GM12864 (cell line): ENCODE measurements around the gene WDR3.
A peak's percentile ranks its signal among the peaks of the same experiment; 100 is the strongest.

Source experiments
- DNase-seq: peaks from one replicate; pipeline ENCODE4 v3.0.0-alpha.2; 2011; ENCODE audit warnings: low read depth
- H3K4me3 ChIP-seq: 2 replicates; pipeline ENCODE4 v1.5.1; 2011; ENCODE audit warnings: mild to moderate bottlenecking, low read depth, low read length, control low read depth
- TF ChIP-seq, protein P1 (sequence below): IDR thresholded peaks from 2 replicates; pipeline ENCODE4 v1.5.1; 2011; ENCODE audit warnings: low read depth, mild to moderate bottlenecking, moderate library complexity, low read length, control low read depth, inconsistent platforms; ENCODE audit errors: missing control alignments

WDR3 gene

DNA sequence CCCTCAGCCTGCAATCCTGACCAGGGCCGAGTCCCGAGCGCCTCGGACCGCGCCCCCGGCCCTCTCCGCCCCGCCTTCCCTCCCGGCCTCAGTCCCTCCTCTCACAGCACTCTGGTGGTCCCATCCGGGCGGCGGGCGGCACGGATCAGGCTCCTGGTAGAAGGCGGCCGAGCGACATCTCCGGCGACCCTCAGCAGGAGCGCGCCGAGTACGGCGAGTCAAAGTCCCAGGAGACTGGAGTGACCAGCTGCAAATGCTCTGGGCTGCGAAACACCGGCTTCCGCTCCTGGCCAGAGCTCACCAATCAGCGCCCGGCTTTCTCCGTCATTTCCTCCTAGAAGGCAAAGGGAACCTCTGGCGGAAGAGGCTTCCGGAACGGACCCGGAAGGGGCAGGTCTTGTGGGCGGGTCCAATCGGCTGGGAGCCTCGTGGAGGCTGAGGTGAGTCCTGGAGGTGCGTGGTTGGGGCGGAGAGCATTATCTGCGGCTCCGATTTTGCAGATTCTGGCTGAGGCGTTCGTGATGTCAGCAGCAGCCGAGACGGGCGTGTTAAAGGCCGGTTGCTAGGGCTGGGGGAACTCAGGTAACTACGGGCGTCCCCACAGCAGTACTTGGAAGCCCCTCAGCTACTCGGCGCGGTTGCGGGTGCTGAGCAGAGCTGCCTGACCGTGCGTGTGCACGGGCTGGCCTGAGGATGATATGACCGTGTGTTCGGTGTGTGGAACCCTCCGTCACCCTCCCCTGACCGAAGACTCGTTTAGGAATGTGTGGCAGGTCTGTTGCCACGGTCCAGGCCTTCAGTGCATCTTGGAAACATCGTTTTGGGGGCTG is at the start of gene WDR3, which contains the start of gene GDAP2:
WDR3 (plus strand) TSS at position 397 of the 830 bp plus-strand sequence. CDS start 3,581 bp downstream, outside the sequence.
GDAP2 (minus strand) TSS at position 279 of the 830 bp plus-strand sequence. CDS start 9,264 bp downstream, outside the sequence.
- H3K4me3 ChIP-seq: peak within 1 kb of the TSS; percentile 94
- TF ChIP-seq, protein P1, sequence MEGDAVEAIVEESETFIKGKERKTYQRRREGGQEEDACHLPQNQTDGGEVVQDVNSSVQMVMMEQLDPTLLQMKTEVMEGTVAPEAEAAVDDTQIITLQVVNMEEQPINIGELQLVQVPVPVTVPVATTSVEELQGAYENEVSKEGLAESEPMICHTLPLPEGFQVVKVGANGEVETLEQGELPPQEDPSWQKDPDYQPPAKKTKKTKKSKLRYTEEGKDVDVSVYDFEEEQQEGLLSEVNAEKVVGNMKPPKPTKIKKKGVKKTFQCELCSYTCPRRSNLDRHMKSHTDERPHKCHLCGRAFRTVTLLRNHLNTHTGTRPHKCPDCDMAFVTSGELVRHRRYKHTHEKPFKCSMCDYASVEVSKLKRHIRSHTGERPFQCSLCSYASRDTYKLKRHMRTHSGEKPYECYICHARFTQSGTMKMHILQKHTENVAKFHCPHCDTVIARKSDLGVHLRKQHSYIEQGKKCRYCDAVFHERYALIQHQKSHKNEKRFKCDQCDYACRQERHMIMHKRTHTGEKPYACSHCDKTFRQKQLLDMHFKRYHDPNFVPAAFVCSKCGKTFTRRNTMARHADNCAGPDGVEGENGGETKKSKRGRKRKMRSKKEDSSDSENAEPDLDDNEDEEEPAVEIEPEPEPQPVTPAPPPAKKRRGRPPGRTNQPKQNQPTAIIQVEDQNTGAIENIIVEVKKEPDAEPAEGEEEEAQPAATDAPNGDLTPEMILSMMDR: no peak

DNA sequence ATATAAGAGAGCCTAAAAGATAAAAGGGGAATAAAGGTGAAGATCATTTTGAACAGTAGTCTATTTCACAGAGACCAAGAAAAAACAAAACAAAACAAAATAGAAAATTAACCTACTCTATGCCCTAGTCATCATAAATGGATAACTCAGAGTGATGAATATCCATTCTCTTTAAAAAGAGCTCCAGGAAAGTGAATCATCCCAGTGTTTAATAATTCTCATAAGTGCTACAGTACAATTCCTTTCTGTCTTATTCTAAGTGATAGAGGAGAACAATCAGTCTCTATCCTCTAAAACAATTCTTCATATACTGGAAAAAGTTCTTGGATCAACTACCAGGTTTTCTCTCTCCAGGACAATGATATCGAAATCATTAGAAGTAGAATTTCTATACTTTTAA is 45.9 kb upstream of the WDR3 start:
- no peak for DNase-seq
- TF ChIP-seq, protein P1: no peak
- no peak overlapping the region for H3K4me3 ChIP-seq

More for the DNA sequence above, at the start of gene WDR3, which contains the start of gene GDAP2:
- peak; percentile 91 for DNase-seq

DNA sequence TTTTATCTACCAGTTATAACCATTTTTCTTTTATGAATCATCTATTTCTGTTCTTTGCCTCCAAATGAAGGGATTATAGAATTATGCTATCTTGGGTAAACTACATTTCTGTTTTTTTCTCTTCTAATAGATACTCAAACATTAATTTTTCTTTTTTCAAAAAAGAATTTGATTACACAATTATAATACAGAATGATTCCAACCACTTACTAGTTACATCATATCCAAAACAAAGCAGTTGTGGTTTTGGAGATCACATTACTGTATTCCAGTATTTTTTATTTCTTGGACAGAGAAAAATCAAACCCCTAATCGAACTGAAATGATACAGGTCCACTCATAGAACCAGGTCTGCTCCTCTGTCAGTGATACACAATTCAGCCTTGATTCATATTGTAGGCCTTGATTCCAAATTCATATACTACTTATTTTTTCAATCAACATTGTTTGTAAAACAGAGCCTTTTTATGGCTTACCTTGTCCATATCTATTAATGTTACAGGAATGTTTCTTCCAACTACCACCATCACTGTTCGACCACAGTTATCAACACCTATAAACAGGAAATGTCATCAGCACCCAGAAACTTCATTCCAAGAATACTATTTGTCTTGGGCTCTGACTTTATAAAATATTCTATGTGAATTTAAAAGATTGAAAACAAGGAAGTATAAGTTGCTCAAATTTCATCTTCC is 43.3 kb upstream of the WDR3 start:
- DNase-seq: no peak
- TF ChIP-seq, protein P1: no peak
- no peak overlapping the region for H3K4me3 ChIP-seq

DNA sequence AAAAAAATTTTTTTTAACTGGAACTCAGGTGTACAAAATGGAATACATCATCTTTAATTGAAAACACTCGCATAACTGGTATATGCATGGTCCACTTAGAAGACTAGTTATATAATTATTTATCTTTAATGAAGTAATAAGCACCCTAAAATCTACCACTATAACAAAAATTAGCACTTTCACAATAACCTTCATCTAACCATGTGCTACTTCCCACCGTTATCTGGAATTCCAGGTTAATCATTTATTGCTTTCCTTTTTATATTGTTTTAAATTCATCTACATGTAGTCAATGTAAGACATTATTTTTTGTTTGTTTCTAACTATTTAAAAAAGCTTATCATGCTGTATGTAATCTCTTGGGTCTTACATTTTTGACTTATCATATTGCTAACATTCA is 39.1 kb upstream of the WDR3 start:
- TF ChIP-seq, protein P1: no peak
- DNase-seq: no peak
- H3K4me3 ChIP-seq: no peak overlapping the region

DNA sequence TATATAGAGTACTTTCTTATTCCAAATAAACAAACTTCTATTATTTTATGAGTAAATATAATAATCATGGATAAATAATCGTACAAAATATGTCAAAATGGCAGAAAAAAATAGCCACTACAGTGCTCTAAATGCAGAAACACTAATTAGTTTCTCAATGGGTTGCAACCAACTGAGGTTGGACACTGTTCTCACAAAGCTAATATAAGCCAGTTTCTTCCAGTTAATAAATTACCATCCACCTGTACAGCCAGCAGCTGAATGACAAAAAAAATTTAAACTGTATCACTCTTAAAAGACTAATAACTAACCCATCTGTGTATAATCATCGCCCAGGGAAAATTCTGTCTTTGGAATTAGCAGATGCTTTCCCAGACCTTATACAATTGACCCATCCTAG is 37.0 kb upstream of the WDR3 start:
- TF ChIP-seq, protein P1: no peak
- no peak for DNase-seq
- no peak overlapping the region for H3K4me3 ChIP-seq

DNA sequence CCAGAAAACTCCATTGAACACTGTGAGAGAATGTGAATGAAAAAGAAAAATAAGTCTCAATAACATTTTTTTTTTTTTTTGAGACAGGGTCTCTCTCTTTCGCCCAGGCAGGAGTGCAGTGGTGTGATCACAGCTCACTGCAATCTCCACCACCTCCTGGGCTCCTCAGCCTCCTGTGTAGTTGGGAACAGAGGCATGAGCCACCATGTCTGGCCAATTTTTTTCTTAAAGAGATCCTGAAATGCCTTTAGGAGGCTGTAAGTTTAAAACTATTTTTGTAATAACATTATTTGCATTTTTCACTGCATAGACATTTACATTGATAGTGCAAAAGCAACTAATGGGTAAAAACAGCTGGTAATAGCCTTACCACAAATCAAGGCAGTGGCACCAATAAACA is 35.5 kb upstream of the WDR3 start:
- DNase-seq: no peak
- TF ChIP-seq, protein P1: no peak
- no peak overlapping the region for H3K4me3 ChIP-seq
